ENCODE results near the gene RNGTT.

GRCh38 chr6:88567696-88568095 lies 395.7 kb downstream of the RNGTT start:
- no peak for TF ChIP-seq EZH2 (IDR thresholded peaks at IDR 0.05)
- no peak for TF ChIP-seq POLR2AphosphoS5 (IDR thresholded peaks at IDR 0.05; ENCODE audit: borderline replicate concordance, low read depth, low read length)
